NCI-H2107 treated with DMSO at 0.1 percent for 48 hours (cell line): ENCODE data around the gene CDH23.

ENCODE experiments used
- DNase-seq: peaks from one replicate; lab custom pipeline; 2025; ENCODE audit not compliant: unreplicated experiment; lab: John Stamatoyannopoulos, UW

The CDH23 gene

GRCh38 chr10:71462062-71462935, 65.6 kb downstream of the CDH23 start:
- DNase-seq = peak; percentile 13

GRCh38 chr10:71463111-71463510, 66.4 kb downstream of the CDH23 start:
- no peak for DNase-seq

GRCh38 chr10:71465551-71466252, 69.0 kb downstream of the CDH23 start:
- DNase-seq = no peak

GRCh38 chr10:71466330-71466729, 69.6 kb downstream of the CDH23 start:
- no peak for DNase-seq

- DNase-seq = no peak
Measured at GRCh38 chr10:71467161-71467560, 70.4 kb downstream of the CDH23 start.

- DNase-seq = no peak
Measured at GRCh38 chr10:71467569-71468362, 71.0 kb downstream of the CDH23 start.

DNA sequence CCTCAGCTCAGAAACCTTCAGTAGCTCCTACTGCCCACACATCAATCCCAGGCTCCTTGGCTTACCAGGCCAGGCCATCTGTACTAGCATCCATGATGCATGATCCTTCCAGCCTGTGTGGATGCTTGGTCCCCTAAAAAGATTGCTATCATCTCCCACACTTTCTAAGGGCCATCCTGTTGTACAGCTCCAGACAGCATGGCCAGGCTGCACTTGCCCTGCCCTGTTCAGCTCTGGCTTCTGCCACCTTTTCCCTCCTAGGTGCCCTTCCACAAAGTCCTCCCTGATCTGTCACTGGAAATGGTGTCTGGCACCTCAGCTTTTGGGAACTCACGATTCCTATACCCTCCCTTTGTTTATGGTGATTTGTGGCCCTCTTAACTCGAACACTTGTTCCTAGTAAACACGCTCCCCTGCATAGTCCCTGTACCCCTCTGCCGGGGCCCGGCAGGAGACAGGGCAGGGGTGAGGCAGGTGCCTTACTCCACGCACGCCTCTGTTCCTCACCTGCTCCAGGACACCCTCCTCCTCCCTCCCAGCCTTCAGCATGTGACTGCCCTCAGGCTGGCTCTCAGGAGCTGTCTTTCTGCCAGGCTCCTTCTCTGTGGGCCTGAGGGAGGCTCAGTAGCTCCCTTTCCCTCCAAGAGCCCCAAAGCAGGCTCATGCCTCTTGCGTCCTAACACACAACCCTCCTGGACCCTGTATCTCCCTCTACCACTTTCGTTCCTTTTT, 71.8 kb downstream of the CDH23 start:
- DNase-seq = no peak

DNA sequence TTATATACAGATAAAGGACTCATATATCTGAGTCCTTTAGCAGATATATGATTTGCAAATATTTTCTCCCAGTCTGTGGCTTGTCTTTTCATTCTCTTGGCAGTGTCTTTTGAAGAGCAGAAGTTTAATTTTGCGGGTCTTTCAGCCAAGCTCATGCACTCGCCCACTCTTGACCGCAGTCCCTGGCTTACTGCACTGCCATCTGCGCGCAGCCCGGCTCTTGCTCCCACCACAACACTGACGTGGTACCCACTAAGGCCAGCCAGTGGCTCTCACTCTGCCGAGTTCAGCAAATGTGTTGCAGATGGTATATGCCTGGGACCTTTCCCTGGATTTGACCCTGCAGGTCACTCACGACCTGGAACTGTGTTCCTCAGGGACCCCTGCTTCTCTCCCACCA, 74.3 kb downstream of the CDH23 start:
- DNase-seq = no peak

DNA sequence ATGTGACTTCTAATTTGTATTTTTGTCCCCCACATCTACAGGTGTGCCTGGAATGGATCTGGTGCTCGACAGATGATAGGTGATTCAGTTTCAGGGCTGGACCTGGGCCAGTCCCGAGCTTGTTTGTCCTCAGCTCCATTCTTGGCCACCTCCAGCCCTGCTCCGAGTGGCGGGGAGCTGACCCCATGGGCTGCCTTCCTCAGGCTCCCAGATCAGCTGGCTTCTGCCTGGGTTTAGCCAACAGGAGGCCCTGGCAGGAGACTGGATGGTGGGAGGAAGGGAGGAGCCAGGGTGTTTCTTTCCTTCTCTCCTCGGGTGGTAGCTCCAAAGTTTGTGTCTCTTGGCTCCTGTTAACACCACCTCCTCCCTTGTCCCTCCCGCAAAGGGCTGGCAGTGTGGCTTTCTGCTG, 75.2 kb downstream of the CDH23 start:
- no peak for DNase-seq

- no peak for DNase-seq
Measured at GRCh38 chr10:71472466-71472865, 75.7 kb downstream of the CDH23 start.

- no peak for DNase-seq
Measured at GRCh38 chr10:71472912-71473311, 76.2 kb downstream of the CDH23 start.

- DNase-seq = no peak
Measured at GRCh38 chr10:71473671-71474599, 77.2 kb downstream of the CDH23 start.

DNA sequence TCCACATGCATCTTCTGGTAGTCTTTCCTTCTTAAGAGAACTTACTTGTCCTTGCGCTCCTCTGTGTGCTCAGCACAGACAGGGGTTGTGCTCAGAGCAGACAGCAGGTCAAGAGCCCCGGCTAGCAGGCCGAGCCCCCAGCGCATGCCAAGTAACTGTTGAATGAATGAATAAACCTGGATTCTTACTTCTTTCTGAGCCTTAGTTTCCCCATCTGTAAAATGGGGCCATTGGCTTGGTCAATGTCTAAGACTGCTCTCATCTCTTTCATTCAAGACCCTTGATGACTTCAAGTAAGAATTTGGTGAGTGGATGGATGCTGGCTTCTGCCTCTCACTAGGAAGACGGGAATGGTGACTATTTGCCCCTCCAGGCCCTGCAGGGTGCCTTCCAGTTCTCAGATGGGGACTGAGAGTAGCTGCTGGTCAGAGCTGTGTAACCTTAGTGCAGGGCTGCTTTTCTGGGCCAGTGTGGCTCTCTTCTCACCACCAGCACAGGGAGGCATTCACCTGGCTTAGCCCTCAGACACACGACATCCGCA, 78.1 kb downstream of the CDH23 start:
- no peak for DNase-seq

DNA sequence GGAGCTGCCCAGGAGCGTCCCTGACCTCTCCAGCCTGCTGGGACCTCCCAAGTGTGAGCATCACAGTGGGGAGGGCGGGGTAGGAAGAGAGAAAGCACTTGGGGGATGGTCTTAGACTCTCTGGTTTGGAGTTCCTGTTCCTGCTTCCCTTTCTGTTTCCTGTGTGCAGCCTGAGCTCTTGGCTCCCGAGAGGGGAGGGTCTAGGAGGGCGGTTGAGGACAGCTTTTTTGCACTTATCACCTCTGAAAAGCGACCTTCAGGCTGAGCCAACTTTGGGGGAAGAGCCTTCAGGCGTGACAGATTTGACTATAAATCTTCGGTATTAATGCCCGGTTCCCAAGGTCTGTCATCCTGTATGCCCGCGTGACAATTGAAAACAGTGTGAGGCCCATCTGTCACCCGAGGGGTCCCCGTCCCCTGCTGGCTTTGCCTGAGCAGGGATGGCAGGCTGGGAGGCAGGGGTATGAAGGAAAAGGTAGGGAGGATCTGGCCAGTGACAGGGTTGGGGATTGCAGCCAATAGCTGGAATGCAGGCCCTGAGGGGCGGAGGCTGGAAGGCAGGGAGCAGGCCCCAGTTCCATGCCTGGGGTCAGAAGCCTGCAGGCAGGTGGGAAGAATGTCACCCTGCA, 78.6 kb downstream of the CDH23 start:
- DNase-seq = no peak

GRCh38 chr10:71476228-71477011, 79.7 kb downstream of the CDH23 start:
- no peak for DNase-seq

DNA sequence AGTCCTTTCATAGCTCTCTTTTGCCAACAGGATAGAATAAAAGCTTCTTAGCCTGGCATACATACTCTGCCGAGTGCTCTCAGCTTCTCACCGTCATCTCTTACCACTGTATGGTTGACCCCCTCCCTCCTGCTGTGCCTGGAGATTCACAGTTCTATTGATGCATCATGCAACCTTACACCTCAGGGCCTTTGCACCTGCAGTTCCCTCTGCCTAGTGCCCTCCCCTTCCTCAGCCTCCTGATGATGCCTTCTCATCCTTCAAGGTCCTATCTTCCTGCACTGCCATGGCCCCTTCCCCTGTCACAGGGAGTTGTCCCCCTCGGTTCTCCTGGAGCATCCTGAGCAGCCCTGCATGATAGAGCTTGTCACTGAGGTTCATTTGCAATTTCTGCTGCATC, 81.5 kb downstream of the CDH23 start:
- DNase-seq = no peak

DNA sequence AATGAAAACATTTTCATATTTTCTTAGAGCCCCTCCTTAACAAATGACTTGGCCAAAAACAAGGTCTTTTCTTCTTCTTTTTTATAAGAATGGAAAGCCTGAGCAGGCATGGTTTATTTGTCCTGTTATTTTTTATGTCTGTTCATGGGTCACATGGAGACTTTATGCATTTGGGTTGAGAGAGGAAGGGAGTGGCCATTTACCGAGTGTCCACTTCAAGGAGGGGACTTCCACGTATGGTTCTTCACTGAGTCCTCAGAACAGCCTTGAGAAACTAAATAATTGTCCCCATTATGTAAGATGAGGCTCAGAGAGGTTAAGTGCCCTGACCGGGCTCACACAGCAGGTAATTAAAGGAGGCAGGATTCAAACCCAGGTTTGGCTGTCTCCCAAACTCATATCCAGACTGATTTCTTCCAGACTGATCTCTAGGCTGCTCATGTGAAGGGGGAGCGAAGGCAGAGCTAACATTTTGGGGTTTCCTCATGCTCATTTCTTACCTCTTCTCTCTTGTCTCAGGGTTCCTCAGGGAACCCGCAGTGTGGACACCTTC, 82.2 kb downstream of the CDH23 start:
- DNase-seq = no peak

DNA sequence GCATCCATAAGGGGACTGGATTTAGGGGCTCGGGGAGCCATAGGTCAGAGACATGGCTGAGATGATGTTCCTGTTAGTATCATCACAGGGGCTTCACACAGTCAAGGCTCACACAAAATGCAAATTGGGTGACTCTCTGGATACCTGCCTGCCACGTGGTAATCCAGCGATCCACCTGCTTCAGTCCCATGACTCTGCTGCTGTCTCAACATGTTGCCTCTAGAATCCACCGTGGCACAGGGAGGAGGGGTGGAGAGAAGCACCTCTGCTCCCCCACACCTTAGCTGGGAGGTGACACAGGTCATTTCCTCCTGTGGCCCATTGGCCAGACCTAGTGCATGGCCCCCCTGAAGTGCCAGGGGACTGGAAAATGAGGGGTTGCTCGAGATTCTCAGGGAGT, 83.1 kb downstream of the CDH23 start:
- DNase-seq = no peak
